ENCODE data around the gene GSE1.

- TF ChIP-seq POLR2A (IDR thresholded peaks at IDR 0.05) (no peak), CTCF (IDR thresholded peaks at IDR 0.05) (no peak)
These were observed 20.2 kb upstream of the GSE1 start for GRCh38 chr16:85592700-85593493.
